ENCODE measurements around the gene TMEM163. TPM values are rescaled to one million over a fixed set of nuclear protein-coding genes. Genes with fewer than 3 reads are reported as not detected.

TMEM163 gene
- total RNA-seq, 2 experiments from 2014 or later = 0.51 TPM; not detected in 1

DNA sequence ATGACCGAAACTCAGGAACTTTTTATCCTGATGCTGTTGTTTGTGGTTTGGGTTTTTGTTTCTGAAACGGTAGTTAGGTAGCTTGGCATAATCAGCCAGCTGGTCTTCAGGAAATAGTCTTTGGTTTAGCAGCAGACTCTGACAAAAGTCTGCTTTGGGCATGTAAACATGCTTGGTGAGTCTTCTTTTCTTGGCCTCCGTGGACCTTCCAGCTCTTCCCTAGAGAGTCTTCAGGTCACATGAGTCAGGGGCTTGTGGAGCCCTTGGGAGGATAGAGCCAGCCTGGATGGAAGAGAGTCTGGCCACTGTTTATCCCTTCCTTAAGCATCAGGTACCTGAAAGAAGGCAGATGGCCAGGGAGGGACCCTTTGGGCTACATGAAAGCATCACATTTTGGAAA, 310.4 kb downstream of the TMEM163 start:
- BruUV-seq (replicated peaks) = no TSS peak
- DNase-seq (ENCODE audit: low spot score) = peak; percentile 55
- POLR2A ChIA-PET = interaction anchor here (0.7 to 1.9 kb wide), 4 partner anchors 10 to 166 kb away, joined by 3 to 4 read pairs (median 4); no protein-coding TSS in a partner anchor

DNA sequence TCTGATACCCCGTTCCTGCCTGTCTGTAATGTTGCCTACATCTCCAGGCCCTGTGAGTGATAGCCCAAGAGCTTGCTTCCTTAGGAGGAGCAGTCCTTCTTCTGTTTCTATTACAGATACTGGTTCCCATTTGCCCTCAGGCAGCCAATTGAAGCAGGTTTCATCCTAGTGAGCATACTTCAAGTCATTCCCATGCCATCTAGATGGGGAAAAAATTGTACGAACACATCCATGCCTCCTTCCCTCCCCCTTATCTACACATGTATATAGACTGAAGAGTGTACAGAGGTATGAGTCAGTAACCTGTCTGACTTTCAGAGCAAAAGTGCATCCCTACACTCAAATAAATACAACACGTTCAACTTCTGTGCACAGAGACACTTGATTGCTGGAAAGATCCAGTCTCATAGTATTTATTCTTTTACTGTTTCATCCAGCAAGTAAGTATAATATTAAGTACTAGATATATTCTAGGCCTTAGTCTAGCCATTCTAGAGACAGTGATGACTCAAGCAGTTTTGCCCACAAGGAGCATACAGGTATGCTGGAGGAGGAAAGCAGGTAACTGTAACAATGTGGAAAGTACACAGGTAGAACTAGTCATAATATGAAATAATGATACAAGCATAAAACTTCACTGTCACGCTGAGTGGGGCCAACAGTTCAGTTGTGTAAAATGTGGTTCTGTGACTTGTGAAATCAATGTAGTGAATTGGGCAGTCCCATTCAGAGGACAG, 311.5 kb downstream of the TMEM163 start:
- peaks cover 11% of the 10 kb centered on the region; the same call in 1 of the 2 replicates for H3K79me2 ChIP-seq (ENCODE audit: insufficient read depth, low read depth, low read length)
- no peak overlapping the region for H3K4me3 ChIP-seq (ENCODE audit: low read depth, low read length, poor library complexity, severe bottlenecking)
- peak overlapping the region; percentile 81 for H3K4me2 ChIP-seq (ENCODE audit: low read length)
- BruUV-seq (replicated peaks) = no TSS peak
- H3K9me2 ChIP-seq (ENCODE audit: insufficient read depth, low read length) = no peaks in the 10 kb centered on the region
- DNase-seq (ENCODE audit: low spot score) = no peak
- peaks cover 61% of the 10 kb centered on the region for H3K36me3 ChIP-seq (ENCODE audit: insufficient read depth, low read length)
- H3K4me1 ChIP-seq (ENCODE audit: insufficient read depth, low read length, poor library complexity, severe bottlenecking) = peaks cover 63% of the 10 kb centered on the region
- H3K9me3 ChIP-seq (ENCODE audit: low read length) = no peaks in the 10 kb centered on the region
- ChIA-PET POLR2A (interaction anchor here (0.5 to 1.1 kb wide), 2 partner anchors 45 to 814 kb away, joined by 3 to 5 read pairs; no protein-coding TSS in a partner anchor), CTCF (ENCODE audit: unreplicated experiment) (no interaction called here)
- H4K20me1 ChIP-seq (ENCODE audit: insufficient read depth, low read length) = no peaks in the 10 kb centered on the region
- peak overlapping the region; percentile 99 for H3K27ac ChIP-seq (ENCODE audit: low read depth, low read length, poor library complexity, severe bottlenecking)
- no peak overlapping the region for H2AFZ ChIP-seq (ENCODE audit: low read length)
- intact Hi-C loops (cut with micrococcal nuclease; ENCODE audit: unreplicated experiment) = no loop called here
- TF ChIP-seq, protein P1, sequence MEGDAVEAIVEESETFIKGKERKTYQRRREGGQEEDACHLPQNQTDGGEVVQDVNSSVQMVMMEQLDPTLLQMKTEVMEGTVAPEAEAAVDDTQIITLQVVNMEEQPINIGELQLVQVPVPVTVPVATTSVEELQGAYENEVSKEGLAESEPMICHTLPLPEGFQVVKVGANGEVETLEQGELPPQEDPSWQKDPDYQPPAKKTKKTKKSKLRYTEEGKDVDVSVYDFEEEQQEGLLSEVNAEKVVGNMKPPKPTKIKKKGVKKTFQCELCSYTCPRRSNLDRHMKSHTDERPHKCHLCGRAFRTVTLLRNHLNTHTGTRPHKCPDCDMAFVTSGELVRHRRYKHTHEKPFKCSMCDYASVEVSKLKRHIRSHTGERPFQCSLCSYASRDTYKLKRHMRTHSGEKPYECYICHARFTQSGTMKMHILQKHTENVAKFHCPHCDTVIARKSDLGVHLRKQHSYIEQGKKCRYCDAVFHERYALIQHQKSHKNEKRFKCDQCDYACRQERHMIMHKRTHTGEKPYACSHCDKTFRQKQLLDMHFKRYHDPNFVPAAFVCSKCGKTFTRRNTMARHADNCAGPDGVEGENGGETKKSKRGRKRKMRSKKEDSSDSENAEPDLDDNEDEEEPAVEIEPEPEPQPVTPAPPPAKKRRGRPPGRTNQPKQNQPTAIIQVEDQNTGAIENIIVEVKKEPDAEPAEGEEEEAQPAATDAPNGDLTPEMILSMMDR (conservative IDR thresholded peaks at IDR 0.05; ENCODE audit: low read length) = no peak
- no peak for TF ChIP-seq EZH2phosphoT487 (IDR thresholded peaks at IDR 0.05; ENCODE audit: borderline replicate concordance, low read depth, low read length)

More for the DNA sequence above, 310.4 kb downstream of the TMEM163 start:
- Histone ChIP-seq H3K4me1 (ENCODE audit: insufficient read depth, low read length, poor library complexity, severe bottlenecking) (peaks cover 74% of the 10 kb centered on the region), H4K20me1 (ENCODE audit: insufficient read depth, low read length) (no peaks in the 10 kb centered on the region), H3K36me3 (ENCODE audit: insufficient read depth, low read length) (peaks cover 56% of the 10 kb centered on the region), H3K27ac (ENCODE audit: low read depth, low read length, poor library complexity, severe bottlenecking) (peak overlapping the region; percentile 99), H3K4me2 (ENCODE audit: low read length) (peak overlapping the region; percentile 81), H3K4me3 (ENCODE audit: low read depth, low read length, poor library complexity, severe bottlenecking) (peak overlapping the region; percentile 14), H3K9me3 (ENCODE audit: low read length) (no peaks in the 10 kb centered on the region), H2AFZ (ENCODE audit: low read length) (no peak overlapping the region), H3K9me2 (ENCODE audit: insufficient read depth, low read length) (no peaks in the 10 kb centered on the region), H3K79me2 (ENCODE audit: insufficient read depth, low read depth, low read length) (peaks cover 16% of the 10 kb centered on the region; the same call in 1 of the 2 replicates)
- TF ChIP-seq, protein P1 (conservative IDR thresholded peaks at IDR 0.05; ENCODE audit: low read length) = no peak
- no peak for TF ChIP-seq EZH2phosphoT487 (IDR thresholded peaks at IDR 0.05; ENCODE audit: borderline replicate concordance, low read depth, low read length)
- CTCF ChIA-PET (ENCODE audit: unreplicated experiment) = no interaction called here
- intact Hi-C loops (cut with micrococcal nuclease; ENCODE audit: unreplicated experiment) = no loop called here

DNA sequence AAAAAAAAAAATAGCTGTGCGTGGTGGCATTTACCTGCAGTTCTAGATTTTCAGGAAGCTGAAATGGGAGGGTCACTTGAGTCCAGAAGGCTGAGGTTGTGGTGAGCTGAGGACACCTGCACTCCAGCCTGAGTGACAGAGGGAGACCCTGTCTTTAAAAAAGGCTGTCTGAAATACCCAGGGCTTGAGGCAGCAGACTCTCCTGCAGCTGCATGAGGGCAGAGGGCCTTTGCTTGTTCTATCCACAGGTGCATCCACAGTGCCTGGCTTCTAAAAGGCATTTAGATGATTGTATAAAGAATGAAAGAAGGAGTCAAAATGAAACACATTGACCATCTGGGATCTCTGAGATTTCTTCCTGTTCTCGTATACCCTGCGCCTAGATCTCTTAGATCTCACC, 312.1 kb downstream of the TMEM163 start:
- Histone ChIP-seq H3K79me2 (ENCODE audit: insufficient read depth, low read depth, low read length) (peaks cover 11% of the 10 kb centered on the region; the same call in 1 of the 2 replicates), H3K9me2 (ENCODE audit: insufficient read depth, low read length) (no peaks in the 10 kb centered on the region), H3K4me2 (ENCODE audit: low read length) (peak overlapping the region; percentile 11), H2AFZ (ENCODE audit: low read length) (no peak overlapping the region), H3K27ac (ENCODE audit: low read depth, low read length, poor library complexity, severe bottlenecking) (peak overlapping the region; percentile 99), H3K9me3 (ENCODE audit: low read length) (no peaks in the 10 kb centered on the region), H4K20me1 (ENCODE audit: insufficient read depth, low read length) (no peaks in the 10 kb centered on the region), H3K4me3 (ENCODE audit: low read depth, low read length, poor library complexity, severe bottlenecking) (no peak overlapping the region), H3K4me1 (ENCODE audit: insufficient read depth, low read length, poor library complexity, severe bottlenecking) (peaks cover 58% of the 10 kb centered on the region), H3K36me3 (ENCODE audit: insufficient read depth, low read length) (peaks cover 61% of the 10 kb centered on the region)
- peak; percentile 65 for DNase-seq (ENCODE audit: low spot score)
- intact Hi-C loops (cut with micrococcal nuclease; ENCODE audit: unreplicated experiment) = no loop called here
- CTCF ChIA-PET (ENCODE audit: unreplicated experiment) = interaction anchor here (0.6 kb wide), 1 partner anchor 132 kb away, joined by 3 read pairs; no protein-coding TSS in a partner anchor
- TF ChIP-seq, protein P1 (conservative IDR thresholded peaks at IDR 0.05; ENCODE audit: low read length) = no peak
- POLR2A ChIA-PET = interaction anchor here (0.5 to 1.1 kb wide), 3 partner anchors 45 to 814 kb away, joined by 3 to 5 read pairs (median 3); no protein-coding TSS in a partner anchor
- BruUV-seq (replicated peaks) = no TSS peak

Measured in OCI-LY7 (cell line).